Hepatocyte (in vitro differentiated cells): ENCODE data around the gene APOBEC3C. TPM values are rescaled to one million over a fixed set of nuclear protein-coding genes. Genes with fewer than 3 reads are reported as not detected.

ENCODE experiments used
- DNase-seq: peaks from one replicate; pipeline ENCODE4 v3.0.0-alpha.2; 2016; ENCODE audit warnings: low spot score
- H2AFZ ChIP-seq: fragments of 200-600 bp; sonication (generic); 2 replicates; pipeline ENCODE4 v1.6.0; 2016; ENCODE audit warnings: antibody characterized with exemption, mild to moderate bottlenecking
- H3K27ac ChIP-seq: fragments of 200-600 bp; sonication (generic); 2 replicates; pipeline ENCODE4 v1.5.1; 2016; ENCODE audit warnings: mild to moderate bottlenecking
- H3K27me3 ChIP-seq: fragments of 200-600 bp; sonication (generic); 2 replicates; pipeline ENCODE4 v1.6.1; 2016
- H3K36me3 ChIP-seq: fragments of 200-600 bp; sonication (generic); replicated peaks from 2 replicates; pipeline ENCODE4 v1.5.1; 2016; ENCODE audit warnings: low read depth; ENCODE audit not compliant: insufficient read depth
- H3K4me1 ChIP-seq: fragments of 200-600 bp; sonication (generic); 2 replicates; pipeline ENCODE4 v1.5.1; 2016; ENCODE audit warnings: mild to moderate bottlenecking, moderate library complexity; ENCODE audit not compliant: insufficient read depth
- H3K4me2 ChIP-seq: fragments of 200-600 bp; sonication (generic); 2 replicates; pipeline ENCODE4 v1.6.0; 2016
- H3K4me3 ChIP-seq: fragments of 200-600 bp; sonication (generic); 2 replicates; pipeline ENCODE4 v1.5.1; 2016; ENCODE audit warnings: mild to moderate bottlenecking
- H3K79me2 ChIP-seq: fragments of 200-600 bp; sonication (generic); 2 replicates; pipeline ENCODE4 v1.6.0; 2017; ENCODE audit warnings: mild to moderate bottlenecking
- H3K9me2 ChIP-seq: fragments of 200-600 bp; sonication (generic); replicated peaks from 2 replicates; pipeline ENCODE4 v1.6.0; 2017; ENCODE audit warnings: mild to moderate bottlenecking; ENCODE audit not compliant: insufficient read depth
- H3K9me3 ChIP-seq: fragments of 200-600 bp; sonication (generic); 2 replicates; pipeline ENCODE4 v1.5.1; 2016; ENCODE audit warnings: low read depth, mild to moderate bottlenecking
- H4K20me1 ChIP-seq: fragments of 200-600 bp; sonication (generic); 2 replicates; pipeline ENCODE4 v1.6.0; 2016; ENCODE audit warnings: mild to moderate bottlenecking; ENCODE audit not compliant: insufficient read depth, poor library complexity, severe bottlenecking
- EZH2 ChIP-seq: fragments of 200-600 bp; sonication (generic); IDR thresholded peaks from 2 replicates; pipeline ENCODE4 v1.6.1; 2016; ENCODE audit warnings: antibody characterized with exemption, mild to moderate bottlenecking, borderline replicate concordance
- EZH2phosphoT487 ChIP-seq: fragments of 200-600 bp; sonication (generic); IDR thresholded peaks from one replicate; pipeline ENCODE4 v1.6.1; 2018; ENCODE audit warnings: antibody characterized with exemption, mild to moderate bottlenecking, low read depth, moderate library complexity; ENCODE audit not compliant: unreplicated experiment, severe bottlenecking
- WGBS: methylation state at CpG from one replicate; pipeline ENCODE4 v1.1.6; 2016; ENCODE audit warnings: low lambda C conversion rate; ENCODE audit errors: missing lambda C conversion rate; 5-methylcytosine and 5-hydroxymethylcytosine counted together
- polyA plus RNA-seq: library from polyadenylated mRNA; unstranded; fragments of >200 nt; fragmentation: Nextera tagmentation; extraction: Ambion mirVana; gene quantifications from 2 replicates; pipeline ENCODE4 v1.2.1, GENCODE V29; 2016
- total RNA-seq: library from RNA; depleted of rRNA; stranded (reverse); fragments of >200 nt; gene quantifications from 2 replicates; pipeline ENCODE4 v1.2.3, GENCODE V29; 2014
- TF ChIP-seq, protein P1 (sequence below): fragments of 200-600 bp; sonication (generic); IDR thresholded peaks from 2 replicates; pipeline ENCODE4 v1.5.1; 2016; ENCODE audit warnings: antibody characterized with exemption, mild to moderate bottlenecking; ENCODE audit not compliant: poor library complexity

Gene APOBEC3C
- total and polyA plus RNA-seq, 2 experiments from 2014 or later, result 8.0 to 36.8 TPM

GRCh38 chr22:38967451-38968450 is 46.3 kb upstream of the APOBEC3C start:
- Histone ChIP-seq H3K9me2 (no peaks in the 10 kb centered on the region), H4K20me1 (no peaks in the 10 kb centered on the region), H3K4me1 (peaks cover 16% of the 10 kb centered on the region), H3K27me3 (no peaks in the 10 kb centered on the region), H3K9me3 (no peaks in the 10 kb centered on the region), H2AFZ (no peak overlapping the region), H3K36me3 (no peaks in the 10 kb centered on the region), H3K4me2 (no peak overlapping the region), H3K4me3 (no peak overlapping the region), H3K27ac (no peak overlapping the region), H3K79me2 (no peaks in the 10 kb centered on the region)
- 87% methylated on average over 15 of the region's 15 CpGs for WGBS
- no peak for TF ChIP-seq EZH2phosphoT487
- no peak for TF ChIP-seq EZH2
- TF ChIP-seq, protein P1, sequence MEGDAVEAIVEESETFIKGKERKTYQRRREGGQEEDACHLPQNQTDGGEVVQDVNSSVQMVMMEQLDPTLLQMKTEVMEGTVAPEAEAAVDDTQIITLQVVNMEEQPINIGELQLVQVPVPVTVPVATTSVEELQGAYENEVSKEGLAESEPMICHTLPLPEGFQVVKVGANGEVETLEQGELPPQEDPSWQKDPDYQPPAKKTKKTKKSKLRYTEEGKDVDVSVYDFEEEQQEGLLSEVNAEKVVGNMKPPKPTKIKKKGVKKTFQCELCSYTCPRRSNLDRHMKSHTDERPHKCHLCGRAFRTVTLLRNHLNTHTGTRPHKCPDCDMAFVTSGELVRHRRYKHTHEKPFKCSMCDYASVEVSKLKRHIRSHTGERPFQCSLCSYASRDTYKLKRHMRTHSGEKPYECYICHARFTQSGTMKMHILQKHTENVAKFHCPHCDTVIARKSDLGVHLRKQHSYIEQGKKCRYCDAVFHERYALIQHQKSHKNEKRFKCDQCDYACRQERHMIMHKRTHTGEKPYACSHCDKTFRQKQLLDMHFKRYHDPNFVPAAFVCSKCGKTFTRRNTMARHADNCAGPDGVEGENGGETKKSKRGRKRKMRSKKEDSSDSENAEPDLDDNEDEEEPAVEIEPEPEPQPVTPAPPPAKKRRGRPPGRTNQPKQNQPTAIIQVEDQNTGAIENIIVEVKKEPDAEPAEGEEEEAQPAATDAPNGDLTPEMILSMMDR, result no peak
- no peak for DNase-seq

DNA sequence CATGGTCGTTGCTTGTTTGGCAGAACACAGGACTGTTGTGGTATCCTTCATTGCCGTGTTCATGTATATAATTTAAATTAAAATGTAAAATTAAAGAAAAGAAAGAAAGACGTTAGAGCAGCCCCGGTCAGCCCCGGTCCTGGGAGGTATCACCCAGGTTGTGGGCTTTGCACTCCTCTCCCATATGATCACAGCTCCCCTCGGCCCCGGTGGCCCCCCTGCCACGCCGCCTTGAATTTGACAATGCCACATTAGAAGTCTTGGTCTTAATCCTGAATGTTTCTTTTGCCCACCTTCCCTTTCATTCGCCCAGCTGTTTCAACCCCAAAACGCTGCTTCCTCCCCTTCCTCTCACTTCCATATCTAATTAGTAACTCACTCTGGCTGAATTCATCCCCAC is 45.3 kb upstream of the APOBEC3C start:
- WGBS, result 94% methylated on average over 11 of the region's 11 CpGs
- DNase-seq, result no peak
- H4K20me1 ChIP-seq, result no peaks in the 10 kb centered on the region
- H3K9me3 ChIP-seq, result no peaks in the 10 kb centered on the region
- no peak overlapping the region for H2AFZ ChIP-seq
- H3K27ac ChIP-seq, result no peak overlapping the region
- no peaks in the 10 kb centered on the region for H3K9me2 ChIP-seq
- H3K79me2 ChIP-seq, result no peaks in the 10 kb centered on the region
- TF ChIP-seq, protein P1, result no peak
- TF ChIP-seq EZH2phosphoT487, result no peak
- no peak for TF ChIP-seq EZH2
- no peaks in the 10 kb centered on the region for H3K27me3 ChIP-seq
- H3K4me2 ChIP-seq, result no peak overlapping the region
- no peak overlapping the region for H3K4me3 ChIP-seq
- H3K36me3 ChIP-seq, result no peaks in the 10 kb centered on the region
- peaks cover 11% of the 10 kb centered on the region for H3K4me1 ChIP-seq

- Histone ChIP-seq H4K20me1 (no peaks in the 10 kb centered on the region), H3K36me3 (no peaks in the 10 kb centered on the region), H3K4me1 (no peaks in the 10 kb centered on the region), H3K79me2 (no peaks in the 10 kb centered on the region), H3K27ac (no peak overlapping the region), H3K4me3 (no peak overlapping the region), H3K4me2 (no peak overlapping the region), H3K27me3 (no peaks in the 10 kb centered on the region), H3K9me3 (no peaks in the 10 kb centered on the region), H2AFZ (no peak overlapping the region), H3K9me2 (no peaks in the 10 kb centered on the region)
- DNase-seq, result no peak
- 71% methylated on average over 8 of the region's 8 CpGs for WGBS
- TF ChIP-seq EZH2phosphoT487 (no peak), EZH2 (no peak)
- TF ChIP-seq, protein P1, result no peak
Measured at GRCh38 chr22:38970551-38970950, 43.5 kb upstream of the APOBEC3C start.
